ENCODE measurements around the gene IER5. TPM values are rescaled to one million over a fixed set of nuclear protein-coding genes. Genes with fewer than 3 reads are reported as not detected.

Gene IER5
- total and polyA plus RNA-seq, 2 of the 13 experiments (the other 11 are each of a cell fraction or from before 2014, with no cell fraction given) = 2.5 to 3.5 TPM

GRCh38 chr1:181105134-181106021 is 16.9 kb downstream of the IER5 start (continued):
- TF ChIP-seq GATA4 (IDR thresholded peaks at IDR 0.05; ENCODE audit: borderline replicate concordance, low read depth) = no peak
- TF ChIP-seq AHR (CRISPR knock-in tag; IDR thresholded peaks at IDR 0.05) = no peak
- peak; percentile 54 for TF ChIP-seq MAX (IDR thresholded peaks at IDR 0.05)
- TF ChIP-seq RFX3 (CRISPR knock-in tag; IDR thresholded peaks at IDR 0.05) = peak; percentile 77
- no peak for TF ChIP-seq ZNF343 (CRISPR knock-in tag; IDR thresholded peaks at IDR 0.05)
- TF ChIP-seq SSRP1 (CRISPR knock-in tag; IDR thresholded peaks at IDR 0.05) = no peak
- no peak; the same call in 1 of the 2 replicates for TF ChIP-seq CREB1 (IDR thresholded peaks at IDR 0.05)
- no peak for TF ChIP-seq CREB1 (CRISPR knock-in tag; IDR thresholded peaks at IDR 0.05)
- TF ChIP-seq KAT8 (CRISPR knock-in tag; IDR thresholded peaks at IDR 0.05) = 0 out of 2 replicates have a peak, but pooled peaks have one; percentile 46
- no peak for TF ChIP-seq ZNF350 (CRISPR knock-in tag; IDR thresholded peaks at IDR 0.05; ENCODE audit: borderline replicate concordance, low read depth)
- no peak for TF ChIP-seq THAP9 (CRISPR knock-in tag; IDR thresholded peaks at IDR 0.05; ENCODE audit: borderline replicate concordance)
- no peak for TF ChIP-seq IRF1 (CRISPR knock-in tag; IDR thresholded peaks at IDR 0.05; ENCODE audit: low read depth)
- no peak for TF ChIP-seq ARNTL (CRISPR knock-in tag; IDR thresholded peaks at IDR 0.05)
- TF ChIP-seq ZNF207 (IDR thresholded peaks at IDR 0.05; ENCODE audit: borderline replicate concordance) = no peak
- 0 out of 2 replicates have a peak, but pooled peaks have one; percentile 57 for TF ChIP-seq PBX3 (CRISPR knock-in tag; IDR thresholded peaks at IDR 0.05; ENCODE audit: borderline replicate concordance)
- 0 out of 2 replicates have a peak, but pooled peaks have one; percentile 81 for TF ChIP-seq ZBTB42 (CRISPR knock-in tag; IDR thresholded peaks at IDR 0.05)
- no peak for TF ChIP-seq ZMAT5 (CRISPR knock-in tag; IDR thresholded peaks at IDR 0.05; ENCODE audit: borderline replicate concordance, low read depth)
- no peak for TF ChIP-seq ZNF816 (CRISPR knock-in tag; IDR thresholded peaks at IDR 0.05; ENCODE audit: borderline replicate concordance)
- peak; percentile 69; the same call in 1 of the 2 replicates for TF ChIP-seq ZNF564 (CRISPR knock-in tag; IDR thresholded peaks at IDR 0.05)
- no peak for TF ChIP-seq KAT2B (IDR thresholded peaks at IDR 0.05; ENCODE audit: borderline replicate concordance, low read depth, low read length)
- 0 out of 2 replicates have a peak, but pooled peaks have one; percentile 22 for TF ChIP-seq HDAC1 (CRISPR knock-in tag; IDR thresholded peaks at IDR 0.05)
- 0 out of 2 replicates have a peak, but pooled peaks have one; percentile 36 for TF ChIP-seq ZNF784 (CRISPR knock-in tag; IDR thresholded peaks at IDR 0.05; ENCODE audit: borderline replicate concordance)
